Thymus (tissue), 11 donors: ENCODE results near the gene TTC7B. TPM values are rescaled to one million over a fixed set of nuclear protein-coding genes. Genes with fewer than 3 reads are reported as not detected.

Experiments
- DNase-seq, 9 donors: peaks; one replicate each; pipeline ENCODE4 v3.0.0-alpha.2; 2013; ENCODE audit warnings: low spot score in 9 of 9, low read depth in 6 of 9, missing footprints in 1 of 9
- H3K27ac ChIP-seq, 2 donors: one replicate each; pipeline ENCODE4 v1.5.1; 2013; ENCODE audit warnings: control low read depth in 1 of 2, low read depth in 1 of 2, low read length in 1 of 2, mild to moderate bottlenecking in 1 of 2, moderate library complexity in 1 of 2
- H3K27me3 ChIP-seq, 2 donors: one replicate each; pipeline ENCODE4 v1.5.1; 2013; ENCODE audit warnings: low read length in 1 of 2; ENCODE audit not compliant: control insufficient read depth in 2 of 2, insufficient read depth in 1 of 2
- H3K36me3 ChIP-seq, 2 donors: one replicate each; pipeline ENCODE4 v1.5.1; 2013; ENCODE audit warnings: low read length in 1 of 2, mild to moderate bottlenecking in 1 of 2, moderate library complexity in 1 of 2; ENCODE audit not compliant: control insufficient read depth in 2 of 2, insufficient read depth in 2 of 2
- H3K4me1 ChIP-seq, 2 donors: one replicate each; pipeline ENCODE4 v1.5.1; 2013; ENCODE audit warnings: low read length in 2 of 2; ENCODE audit not compliant: control insufficient read depth in 2 of 2, insufficient read depth in 2 of 2
- H3K4me3 ChIP-seq, 2 donors: one replicate each; pipeline ENCODE4 v1.5.1; 2013; ENCODE audit warnings: low read length in 2 of 2, control low read depth in 1 of 2, mild to moderate bottlenecking in 1 of 2
- H3K9me3 ChIP-seq, 2 donors: one replicate each; pipeline ENCODE4 v1.5.1; 2013; ENCODE audit warnings: low read length in 1 of 2, mild to moderate bottlenecking in 1 of 2; ENCODE audit not compliant: control insufficient read depth in 2 of 2, insufficient read depth in 1 of 2
- WGBS: extraction: QIAGEN DNeasy Blood & Tissue Kit; methylation state at CpG from one replicate; pipeline ENCODE4 v1.1.7; 2013; 5-methylcytosine and 5-hydroxymethylcytosine counted together
- polyA plus RNA-seq: library from polyadenylated mRNA; stranded (reverse); fragments of 200-250 nt; gene quantifications from one replicate; pipeline ENCODE4 v1.2.3, GENCODE V29; 2013
- total RNA-seq: library from RNA; stranded (reverse); fragments of 120-200 nt; gene quantifications from one replicate; pipeline ENCODE4 v1.2.4, GENCODE V29; 2013
- donor health status: healthy.

Gene TTC7B
- total and polyA plus RNA-seq, 2 donors, result 3.2 to 5.6 TPM

GRCh38 chr14:90699016-90699415 is 117.2 kb downstream of the TTC7B start:
- no peak overlapping the region for H3K4me3 ChIP-seq
- no peaks in the 10 kb centered on the region for H3K36me3 ChIP-seq
- no peak for DNase-seq
- peaks cover 0 to 2% of the 10 kb centered on the region in 2 donors for H3K4me1 ChIP-seq
- H3K27ac ChIP-seq, result no peak overlapping the region
- WGBS, result 94% methylated on average over 7 of the region's 7 CpGs
- H3K9me3 ChIP-seq, result no peaks in the 10 kb centered on the region
- H3K27me3 ChIP-seq, result no peaks in the 10 kb centered on the region

GRCh38 chr14:90698379-90698869 is 117.8 kb downstream of the TTC7B start:
- no peak overlapping the region for H3K27ac ChIP-seq
- 68% methylated on average over 7 of the region's 7 CpGs for WGBS
- no peaks in the 10 kb centered on the region for H3K9me3 ChIP-seq
- H3K36me3 ChIP-seq, result no peaks in the 10 kb centered on the region
- H3K4me3 ChIP-seq, result no peak overlapping the region
- peaks cover 0 to 2% of the 10 kb centered on the region in 2 donors for H3K4me1 ChIP-seq
- DNase-seq, result no peak
- H3K27me3 ChIP-seq, result no peaks in the 10 kb centered on the region

GRCh38 chr14:90697577-90698206 is 118.5 kb downstream of the TTC7B start:
- WGBS, result 36% methylated on average over 15 of the region's 15 CpGs
- no peaks in the 10 kb centered on the region for H3K9me3 ChIP-seq
- H3K4me1 ChIP-seq, result peaks cover 0 to 2% of the 10 kb centered on the region in 2 donors
- DNase-seq, result peak; percentile 23 to 78 (median 49)
- no peak overlapping the region for H3K4me3 ChIP-seq
- no peaks in the 10 kb centered on the region for H3K27me3 ChIP-seq
- no peak overlapping the region for H3K27ac ChIP-seq
- H3K36me3 ChIP-seq, result no peaks in the 10 kb centered on the region

- Histone ChIP-seq H3K27me3 (no peaks in the 10 kb centered on the region), H3K4me1 (peaks cover 0 to 2% of the 10 kb centered on the region in 2 donors), H3K4me3 (no peak overlapping the region), H3K36me3 (no peaks in the 10 kb centered on the region), H3K27ac (no peak overlapping the region), H3K9me3 (no peaks in the 10 kb centered on the region)
- no peak for DNase-seq
- 93% methylated on average over 2 of the region's 2 CpGs for WGBS
These were observed 119.1 kb downstream of the TTC7B start for GRCh38 chr14:90697132-90697531.

GRCh38 chr14:90696720-90697119 is 119.5 kb downstream of the TTC7B start:
- no peak overlapping the region for H3K27ac ChIP-seq
- no peak for DNase-seq

GRCh38 chr14:90695997-90696660 is 120.1 kb downstream of the TTC7B start:
- DNase-seq, result no peak
- H3K27me3 ChIP-seq, result no peaks in the 10 kb centered on the region
- H3K36me3 ChIP-seq, result no peaks in the 10 kb centered on the region
- no peak overlapping the region for H3K27ac ChIP-seq
- peaks cover 0 to 2% of the 10 kb centered on the region in 2 donors for H3K4me1 ChIP-seq
- WGBS, result 84% methylated on average over 12 of the region's 12 CpGs
- no peaks in the 10 kb centered on the region for H3K9me3 ChIP-seq
- no peak overlapping the region for H3K4me3 ChIP-seq

More at GRCh38 chr14:90696720-90697119, 119.5 kb downstream of the TTC7B start:
- H3K9me3 ChIP-seq, result no peaks in the 10 kb centered on the region
- no peak overlapping the region for H3K4me3 ChIP-seq
- 94% methylated on average over 4 of the region's 4 CpGs for WGBS
- H3K27me3 ChIP-seq, result no peaks in the 10 kb centered on the region
- H3K4me1 ChIP-seq, result peaks cover 0 to 2% of the 10 kb centered on the region in 2 donors
- H3K36me3 ChIP-seq, result no peaks in the 10 kb centered on the region

- DNase-seq, result no peak
- Histone ChIP-seq H3K4me1 (peaks cover 0 to 2% of the 10 kb centered on the region in 2 donors), H3K9me3 (no peaks in the 10 kb centered on the region), H3K4me3 (no peak overlapping the region), H3K27ac (no peak overlapping the region), H3K27me3 (no peaks in the 10 kb centered on the region), H3K36me3 (no peaks in the 10 kb centered on the region)
- 89% methylated on average over 3 of the region's 3 CpGs for WGBS
These were observed 122.8 kb downstream of the TTC7B start for GRCh38 chr14:90693413-90693812.

GRCh38 chr14:90692826-90693225 is 123.4 kb downstream of the TTC7B start:
- WGBS, result 92% methylated on average over 1 of the region's 1 CpG
- no peak overlapping the region for H3K4me3 ChIP-seq
- no peak for DNase-seq
- peaks cover 0 to 2% of the 10 kb centered on the region in 2 donors for H3K4me1 ChIP-seq
- H3K27me3 ChIP-seq, result no peaks in the 10 kb centered on the region
- H3K9me3 ChIP-seq, result no peaks in the 10 kb centered on the region
- H3K27ac ChIP-seq, result no peak overlapping the region
- no peaks in the 10 kb centered on the region for H3K36me3 ChIP-seq

GRCh38 chr14:90692061-90692460 is 124.2 kb downstream of the TTC7B start:
- H3K27me3 ChIP-seq, result no peaks in the 10 kb centered on the region
- WGBS, result 87% methylated on average over 2 of the region's 2 CpGs
- no peaks in the 10 kb centered on the region for H3K36me3 ChIP-seq
- no peaks in the 10 kb centered on the region for H3K4me1 ChIP-seq
- H3K27ac ChIP-seq, result no peak overlapping the region
- no peak for DNase-seq
- H3K9me3 ChIP-seq, result no peaks in the 10 kb centered on the region
- no peak overlapping the region for H3K4me3 ChIP-seq
